Measurements from ENCODE around the gene PRPSAP1. TPM values are rescaled to one million over a fixed set of nuclear protein-coding genes. Genes with fewer than 3 reads are reported as not detected.

The PRPSAP1 gene
- total RNA-seq, 2 experiments from 2014 or later = 58.7 to 63.0 TPM

DNA sequence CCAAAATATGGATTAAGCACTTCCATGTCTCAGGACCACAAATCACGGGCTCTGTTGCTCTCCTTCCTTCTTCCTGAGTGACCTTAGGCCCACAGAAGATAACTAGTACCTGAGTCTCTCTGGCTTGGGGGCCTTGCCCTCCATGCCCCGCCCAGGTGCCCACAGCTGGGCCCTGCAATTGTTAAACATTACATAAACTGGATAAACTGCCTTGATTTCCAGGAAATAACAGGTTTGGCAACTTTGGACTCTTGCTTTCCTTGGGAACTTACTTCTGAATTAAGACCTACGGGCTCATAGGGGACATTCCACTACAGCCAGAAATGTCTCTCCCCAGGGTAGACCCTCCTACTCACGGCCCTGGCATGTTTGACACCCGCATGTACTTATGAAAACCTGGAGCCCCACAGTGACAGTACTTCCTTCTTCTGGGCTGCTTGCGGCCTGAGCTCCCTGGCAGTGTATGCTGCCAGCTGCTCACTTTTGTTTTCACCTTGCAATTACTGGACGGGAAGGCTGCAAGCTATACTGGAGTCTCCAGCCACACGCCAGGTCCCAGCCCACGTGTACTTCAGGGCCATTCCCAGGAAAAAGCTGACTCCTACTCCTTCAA lies 90.9 kb downstream of the PRPSAP1 start:
- H3K27me3 Mint-ChIP-seq = no peaks in the 10 kb centered on the region
- peak; percentile 53 for DNase-seq
- peak overlapping the region; percentile 89 for H3K27ac Mint-ChIP-seq
- no peaks in the 10 kb centered on the region for H3K9me3 Mint-ChIP-seq
- H3K4me3 Mint-ChIP-seq = peak overlapping the region; percentile 53
- peaks cover 53% of the 10 kb centered on the region for H3K4me1 Mint-ChIP-seq
- H3K36me3 Mint-ChIP-seq (ENCODE audit: low read depth) = peaks cover 25% of the 10 kb centered on the region
- CTCF ChIA-PET = interaction anchor here (0.7 to 5.7 kb wide), 8 partner anchors 10 to 81 kb away, joined by 3 to 40 read pairs (median 5); no protein-coding TSS in a partner anchor
- POLR2A ChIA-PET = interaction anchor here (1.1 to 1.3 kb wide), 4 partner anchors 8 to 83 kb away, joined by 3 to 8 read pairs (median 6); no protein-coding TSS in a partner anchor

DNA sequence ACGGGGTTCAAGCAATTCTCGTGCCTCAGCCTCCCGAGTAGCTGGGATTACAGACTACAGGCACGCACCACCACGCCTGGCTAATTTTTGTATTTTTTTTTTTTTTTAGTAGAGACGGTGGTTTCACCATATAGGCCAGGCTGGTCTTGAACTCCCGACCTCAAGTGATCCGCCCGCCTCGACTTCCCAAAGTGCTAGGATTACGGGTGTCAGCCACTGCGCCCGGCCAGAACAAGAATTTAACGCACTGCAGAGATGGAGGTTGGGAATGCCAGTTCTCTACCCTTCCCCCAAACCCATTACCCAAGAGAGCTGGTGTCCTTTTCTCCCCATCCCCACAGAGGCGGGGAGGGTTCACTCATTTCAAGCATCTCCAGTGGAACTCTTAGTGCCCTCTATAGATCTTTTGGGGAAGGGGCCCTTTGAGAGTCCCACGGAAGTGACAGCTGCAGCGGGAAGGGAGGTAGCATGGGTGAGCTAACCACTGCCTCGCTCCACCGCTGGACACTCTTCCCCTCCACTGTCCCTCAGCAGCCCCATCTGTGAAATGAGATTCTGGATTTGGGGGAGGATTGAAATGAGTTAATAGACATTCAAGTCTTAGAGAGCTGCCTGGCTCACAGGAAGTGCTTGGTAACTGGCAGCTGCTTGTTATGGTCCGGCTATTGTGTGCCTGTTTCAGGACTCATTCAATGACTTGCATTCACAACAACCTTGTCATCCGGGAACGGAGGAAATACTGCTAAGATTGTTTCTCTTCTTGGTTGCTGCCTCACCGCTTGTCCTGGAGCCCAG lies 92.1 kb downstream of the PRPSAP1 start:
- Mint-ChIP-seq H3K36me3 (ENCODE audit: low read depth) (peaks cover 16% of the 10 kb centered on the region), H3K27me3 (no peaks in the 10 kb centered on the region), H3K4me3 (peak overlapping the region; percentile 53), H3K9me3 (peaks cover 3% of the 10 kb centered on the region), H3K4me1 (peaks cover 53% of the 10 kb centered on the region), H3K27ac (peak overlapping the region; percentile 89)
- POLR2A ChIA-PET = interaction anchor here (0.7 to 1.2 kb wide), 3 partner anchors 10 to 69 kb away, joined by 3 read pairs; no protein-coding TSS in a partner anchor
- CTCF ChIA-PET = interaction anchor here (0.6 to 5.7 kb wide), 7 partner anchors 9 to 219 kb away, joined by 3 to 40 read pairs (median 5); no protein-coding TSS in a partner anchor
- peak; percentile 46 for DNase-seq

DNA sequence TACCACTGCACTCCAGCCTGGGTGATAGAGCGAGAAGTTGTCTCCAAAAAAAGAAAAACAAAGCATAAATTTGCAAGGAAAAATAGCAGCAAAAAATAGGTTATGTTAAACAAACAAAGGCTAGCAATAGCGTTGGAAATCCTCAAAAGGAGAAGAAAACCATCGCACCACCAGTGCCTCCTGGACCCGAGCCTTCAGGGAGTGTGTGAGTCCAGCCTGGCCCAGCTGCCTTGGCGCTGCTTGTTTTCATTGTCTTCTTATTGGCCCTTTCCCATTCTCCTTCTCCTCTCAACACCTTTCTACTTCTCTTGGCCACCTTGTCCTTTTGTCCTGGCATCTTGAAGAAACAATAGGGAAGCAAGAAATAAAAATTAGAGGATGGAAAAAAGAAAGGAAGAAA lies 93.0 kb downstream of the PRPSAP1 start:
- Mint-ChIP-seq H3K27me3 (no peaks in the 10 kb centered on the region), H3K9me3 (peaks cover 5% of the 10 kb centered on the region)

DNA sequence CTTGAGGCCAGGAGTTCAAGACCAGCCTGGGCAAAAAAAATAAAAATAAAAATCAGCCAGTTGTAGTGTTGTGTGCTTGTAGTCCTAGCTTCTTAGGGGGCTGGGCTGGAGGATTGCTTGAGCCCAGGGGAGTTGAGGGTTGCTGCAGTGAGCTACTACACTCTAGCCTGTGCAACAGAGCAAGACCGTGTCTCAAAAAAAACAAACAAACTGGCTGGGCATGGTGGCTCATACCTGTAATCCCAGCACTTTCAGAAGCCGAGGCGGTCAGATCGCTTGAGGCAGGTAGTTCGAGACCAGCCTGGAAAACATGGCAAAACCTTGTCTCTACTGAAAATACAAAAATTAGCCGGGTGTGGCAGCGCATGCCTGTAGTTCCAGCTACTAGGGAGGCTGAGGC lies 93.5 kb downstream of the PRPSAP1 start:
- Mint-ChIP-seq H3K4me1 (peaks cover 66% of the 10 kb centered on the region), H3K36me3 (ENCODE audit: low read depth) (peaks cover 18% of the 10 kb centered on the region), H3K9me3 (peaks cover 9% of the 10 kb centered on the region), H3K4me3 (no peak overlapping the region), H3K27me3 (no peaks in the 10 kb centered on the region), H3K27ac (no peak overlapping the region)
- ChIA-PET CTCF (interaction anchor here (0.5 to 5.7 kb wide), 8 partner anchors 11 to 437 kb away, joined by 3 to 40 read pairs (median 4); no protein-coding TSS in a partner anchor), POLR2A (no interaction called here)
- DNase-seq = no peak

More for the DNA sequence above, 93.0 kb downstream of the PRPSAP1 start:
- Mint-ChIP-seq H3K27ac (no peak overlapping the region), H3K4me3 (no peak overlapping the region), H3K36me3 (ENCODE audit: low read depth) (peaks cover 14% of the 10 kb centered on the region), H3K4me1 (peaks cover 61% of the 10 kb centered on the region)
- ChIA-PET POLR2A (no interaction called here), CTCF (interaction anchor here (0.9 to 5.7 kb wide), 4 partner anchors 11 to 79 kb away, joined by 3 to 40 read pairs (median 4); no protein-coding TSS in a partner anchor)
- no peak for DNase-seq

Other genes with a start within 250 kb of the PRPSAP1 start
- gene FOXJ1, start 212.7 kb downstream of the PRPSAP1 start, total RNA-seq = under 1 TPM; 0.20 to 0.48 TPM
- 100 to 1,000 TPM; 121 to 129 TPM for gene RNF157, start 113.4 kb downstream of the PRPSAP1 start, total RNA-seq
- 100 to 1,000 TPM; 319 to 399 TPM for gene UBALD2, start 88.6 kb downstream of the PRPSAP1 start, total RNA-seq
- gene QRICH2, start 45.6 kb downstream of the PRPSAP1 start, total RNA-seq = 1 to 10 TPM; 3.6 to 3.7 TPM
- gene SPHK1, start 30.7 kb upstream of the PRPSAP1 start, total RNA-seq = 1 to 10 TPM; 1.4 to 1.6 TPM
- 10 to 100 TPM; 30.5 to 31.3 TPM for gene UBE2O, start 99.2 kb upstream of the PRPSAP1 start, total RNA-seq
- not detected for gene AANAT, start 113.7 kb upstream of the PRPSAP1 start, total RNA-seq
- 10 to 100 TPM; 37.1 to 41.6 TPM for gene RHBDF2, start 147.5 kb upstream of the PRPSAP1 start, total RNA-seq
- gene CYGB, start 183.8 kb upstream of the PRPSAP1 start, total RNA-seq = not detected
- not detected for gene PRCD, start 186.1 kb upstream of the PRPSAP1 start, total RNA-seq
- not detected for gene ST6GALNAC2, start 231.9 kb upstream of the PRPSAP1 start, total RNA-seq

Data from activated CD4-positive, alpha-beta T cell treated with anti-CD3 and anti-CD28 coated beads, Interleukin-2, amount 10 ng/mL, durations not matched to agents 7 days and 5 days (primary cell).